GM23338 (cell line): ENCODE measurements around the gene MTHFD1L.

Experiments
- CREB1 ChIP-seq: fragments of 250-450 bp; sonication (Bioruptor Pico); IDR thresholded peaks from 2 replicates; pipeline ENCODE4 v1.5.0; 2020; ENCODE audit warnings: low read depth, mild to moderate bottlenecking, moderate library complexity
- EZH2 ChIP-seq: fragments of 200-600 bp; sonication (generic); IDR thresholded peaks from one replicate; pipeline ENCODE4 v1.8.0; 2017; ENCODE audit warnings: antibody characterized with exemption, mild to moderate bottlenecking, low read depth; ENCODE audit not compliant: unreplicated experiment
- EZH2phosphoT487 ChIP-seq: fragments of 200-600 bp; sonication (generic); IDR thresholded peaks from one replicate; pipeline ENCODE4 v1.8.1; 2018; ENCODE audit warnings: antibody characterized with exemption; ENCODE audit not compliant: unreplicated experiment
- JUNB ChIP-seq: IDR thresholded peaks from one replicate; pipeline ENCODE4 v1.6.1; 2016; ENCODE audit warnings: antibody characterized with exemption; ENCODE audit not compliant: unreplicated experiment
- POLR2AphosphoS5 ChIP-seq: IDR thresholded peaks from 2 replicates; pipeline ENCODE4 v1.6.1; 2016; ENCODE audit warnings: antibody characterized with exemption, low read depth
- TF ChIP-seq, protein P1 (sequence below), 2 experiments: fragments of 200-600 bp in 1 of 2; sonication (generic) in 1 of 2; conservative IDR thresholded peaks; 2 replicates each; pipeline versions ENCODE4 v1.5.1 to v1.6.1; 2016 to 2017; ENCODE audit warnings: antibody characterized with exemption in 2 of 2, low read depth in 2 of 2, mild to moderate bottlenecking in 2 of 2, moderate library complexity in 1 of 2
- TF ChIP-seq, protein P2 (sequence below): IDR thresholded peaks from one replicate; pipeline ENCODE4 v1.6.1; 2018; ENCODE audit warnings: antibody characterized with exemption; ENCODE audit not compliant: unreplicated experiment
- TF ChIP-seq, protein P3 (sequence below): fragments of 250-450 bp; sonication (Bioruptor Pico); IDR thresholded peaks from 2 replicates; pipeline ENCODE4 v1.5.0; 2020; ENCODE audit warnings: mild to moderate bottlenecking, moderate library complexity

DNA sequence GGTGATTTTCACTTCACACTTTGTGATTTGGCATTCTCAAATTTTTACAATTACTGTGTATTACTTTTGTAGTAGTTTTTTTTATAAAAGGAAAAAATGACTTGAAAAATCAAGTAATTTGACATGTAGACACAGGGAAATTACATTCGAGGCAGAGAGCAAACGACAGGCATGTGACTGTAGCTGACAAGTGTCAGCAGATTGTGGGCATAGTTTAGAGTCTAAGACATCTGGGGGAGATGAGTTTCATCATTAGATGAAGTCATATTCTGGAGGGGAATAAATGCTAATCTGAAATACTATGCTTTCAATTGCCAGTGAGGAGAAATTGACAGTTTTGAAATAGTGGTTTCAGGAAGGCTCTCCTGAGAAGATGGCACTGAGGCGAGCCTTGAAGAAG lies 126.0 kb downstream of the MTHFD1L start:
- no peak for TF ChIP-seq EZH2
- no peak for TF ChIP-seq EZH2phosphoT487
- TF ChIP-seq, protein P1, sequence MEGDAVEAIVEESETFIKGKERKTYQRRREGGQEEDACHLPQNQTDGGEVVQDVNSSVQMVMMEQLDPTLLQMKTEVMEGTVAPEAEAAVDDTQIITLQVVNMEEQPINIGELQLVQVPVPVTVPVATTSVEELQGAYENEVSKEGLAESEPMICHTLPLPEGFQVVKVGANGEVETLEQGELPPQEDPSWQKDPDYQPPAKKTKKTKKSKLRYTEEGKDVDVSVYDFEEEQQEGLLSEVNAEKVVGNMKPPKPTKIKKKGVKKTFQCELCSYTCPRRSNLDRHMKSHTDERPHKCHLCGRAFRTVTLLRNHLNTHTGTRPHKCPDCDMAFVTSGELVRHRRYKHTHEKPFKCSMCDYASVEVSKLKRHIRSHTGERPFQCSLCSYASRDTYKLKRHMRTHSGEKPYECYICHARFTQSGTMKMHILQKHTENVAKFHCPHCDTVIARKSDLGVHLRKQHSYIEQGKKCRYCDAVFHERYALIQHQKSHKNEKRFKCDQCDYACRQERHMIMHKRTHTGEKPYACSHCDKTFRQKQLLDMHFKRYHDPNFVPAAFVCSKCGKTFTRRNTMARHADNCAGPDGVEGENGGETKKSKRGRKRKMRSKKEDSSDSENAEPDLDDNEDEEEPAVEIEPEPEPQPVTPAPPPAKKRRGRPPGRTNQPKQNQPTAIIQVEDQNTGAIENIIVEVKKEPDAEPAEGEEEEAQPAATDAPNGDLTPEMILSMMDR (conservative IDR thresholded peaks at IDR 0.05; ENCODE audit: low read depth in 2 of 2), result no peak
- TF ChIP-seq POLR2AphosphoS5, result no peak
- TF ChIP-seq, protein P2, sequence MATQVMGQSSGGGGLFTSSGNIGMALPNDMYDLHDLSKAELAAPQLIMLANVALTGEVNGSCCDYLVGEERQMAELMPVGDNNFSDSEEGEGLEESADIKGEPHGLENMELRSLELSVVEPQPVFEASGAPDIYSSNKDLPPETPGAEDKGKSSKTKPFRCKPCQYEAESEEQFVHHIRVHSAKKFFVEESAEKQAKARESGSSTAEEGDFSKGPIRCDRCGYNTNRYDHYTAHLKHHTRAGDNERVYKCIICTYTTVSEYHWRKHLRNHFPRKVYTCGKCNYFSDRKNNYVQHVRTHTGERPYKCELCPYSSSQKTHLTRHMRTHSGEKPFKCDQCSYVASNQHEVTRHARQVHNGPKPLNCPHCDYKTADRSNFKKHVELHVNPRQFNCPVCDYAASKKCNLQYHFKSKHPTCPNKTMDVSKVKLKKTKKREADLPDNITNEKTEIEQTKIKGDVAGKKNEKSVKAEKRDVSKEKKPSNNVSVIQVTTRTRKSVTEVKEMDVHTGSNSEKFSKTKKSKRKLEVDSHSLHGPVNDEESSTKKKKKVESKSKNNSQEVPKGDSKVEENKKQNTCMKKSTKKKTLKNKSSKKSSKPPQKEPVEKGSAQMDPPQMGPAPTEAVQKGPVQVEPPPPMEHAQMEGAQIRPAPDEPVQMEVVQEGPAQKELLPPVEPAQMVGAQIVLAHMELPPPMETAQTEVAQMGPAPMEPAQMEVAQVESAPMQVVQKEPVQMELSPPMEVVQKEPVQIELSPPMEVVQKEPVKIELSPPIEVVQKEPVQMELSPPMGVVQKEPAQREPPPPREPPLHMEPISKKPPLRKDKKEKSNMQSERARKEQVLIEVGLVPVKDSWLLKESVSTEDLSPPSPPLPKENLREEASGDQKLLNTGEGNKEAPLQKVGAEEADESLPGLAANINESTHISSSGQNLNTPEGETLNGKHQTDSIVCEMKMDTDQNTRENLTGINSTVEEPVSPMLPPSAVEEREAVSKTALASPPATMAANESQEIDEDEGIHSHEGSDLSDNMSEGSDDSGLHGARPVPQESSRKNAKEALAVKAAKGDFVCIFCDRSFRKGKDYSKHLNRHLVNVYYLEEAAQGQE, result no peak
- TF ChIP-seq CREB1 (CRISPR knock-in tag), result no peak
- TF ChIP-seq, protein P3, sequence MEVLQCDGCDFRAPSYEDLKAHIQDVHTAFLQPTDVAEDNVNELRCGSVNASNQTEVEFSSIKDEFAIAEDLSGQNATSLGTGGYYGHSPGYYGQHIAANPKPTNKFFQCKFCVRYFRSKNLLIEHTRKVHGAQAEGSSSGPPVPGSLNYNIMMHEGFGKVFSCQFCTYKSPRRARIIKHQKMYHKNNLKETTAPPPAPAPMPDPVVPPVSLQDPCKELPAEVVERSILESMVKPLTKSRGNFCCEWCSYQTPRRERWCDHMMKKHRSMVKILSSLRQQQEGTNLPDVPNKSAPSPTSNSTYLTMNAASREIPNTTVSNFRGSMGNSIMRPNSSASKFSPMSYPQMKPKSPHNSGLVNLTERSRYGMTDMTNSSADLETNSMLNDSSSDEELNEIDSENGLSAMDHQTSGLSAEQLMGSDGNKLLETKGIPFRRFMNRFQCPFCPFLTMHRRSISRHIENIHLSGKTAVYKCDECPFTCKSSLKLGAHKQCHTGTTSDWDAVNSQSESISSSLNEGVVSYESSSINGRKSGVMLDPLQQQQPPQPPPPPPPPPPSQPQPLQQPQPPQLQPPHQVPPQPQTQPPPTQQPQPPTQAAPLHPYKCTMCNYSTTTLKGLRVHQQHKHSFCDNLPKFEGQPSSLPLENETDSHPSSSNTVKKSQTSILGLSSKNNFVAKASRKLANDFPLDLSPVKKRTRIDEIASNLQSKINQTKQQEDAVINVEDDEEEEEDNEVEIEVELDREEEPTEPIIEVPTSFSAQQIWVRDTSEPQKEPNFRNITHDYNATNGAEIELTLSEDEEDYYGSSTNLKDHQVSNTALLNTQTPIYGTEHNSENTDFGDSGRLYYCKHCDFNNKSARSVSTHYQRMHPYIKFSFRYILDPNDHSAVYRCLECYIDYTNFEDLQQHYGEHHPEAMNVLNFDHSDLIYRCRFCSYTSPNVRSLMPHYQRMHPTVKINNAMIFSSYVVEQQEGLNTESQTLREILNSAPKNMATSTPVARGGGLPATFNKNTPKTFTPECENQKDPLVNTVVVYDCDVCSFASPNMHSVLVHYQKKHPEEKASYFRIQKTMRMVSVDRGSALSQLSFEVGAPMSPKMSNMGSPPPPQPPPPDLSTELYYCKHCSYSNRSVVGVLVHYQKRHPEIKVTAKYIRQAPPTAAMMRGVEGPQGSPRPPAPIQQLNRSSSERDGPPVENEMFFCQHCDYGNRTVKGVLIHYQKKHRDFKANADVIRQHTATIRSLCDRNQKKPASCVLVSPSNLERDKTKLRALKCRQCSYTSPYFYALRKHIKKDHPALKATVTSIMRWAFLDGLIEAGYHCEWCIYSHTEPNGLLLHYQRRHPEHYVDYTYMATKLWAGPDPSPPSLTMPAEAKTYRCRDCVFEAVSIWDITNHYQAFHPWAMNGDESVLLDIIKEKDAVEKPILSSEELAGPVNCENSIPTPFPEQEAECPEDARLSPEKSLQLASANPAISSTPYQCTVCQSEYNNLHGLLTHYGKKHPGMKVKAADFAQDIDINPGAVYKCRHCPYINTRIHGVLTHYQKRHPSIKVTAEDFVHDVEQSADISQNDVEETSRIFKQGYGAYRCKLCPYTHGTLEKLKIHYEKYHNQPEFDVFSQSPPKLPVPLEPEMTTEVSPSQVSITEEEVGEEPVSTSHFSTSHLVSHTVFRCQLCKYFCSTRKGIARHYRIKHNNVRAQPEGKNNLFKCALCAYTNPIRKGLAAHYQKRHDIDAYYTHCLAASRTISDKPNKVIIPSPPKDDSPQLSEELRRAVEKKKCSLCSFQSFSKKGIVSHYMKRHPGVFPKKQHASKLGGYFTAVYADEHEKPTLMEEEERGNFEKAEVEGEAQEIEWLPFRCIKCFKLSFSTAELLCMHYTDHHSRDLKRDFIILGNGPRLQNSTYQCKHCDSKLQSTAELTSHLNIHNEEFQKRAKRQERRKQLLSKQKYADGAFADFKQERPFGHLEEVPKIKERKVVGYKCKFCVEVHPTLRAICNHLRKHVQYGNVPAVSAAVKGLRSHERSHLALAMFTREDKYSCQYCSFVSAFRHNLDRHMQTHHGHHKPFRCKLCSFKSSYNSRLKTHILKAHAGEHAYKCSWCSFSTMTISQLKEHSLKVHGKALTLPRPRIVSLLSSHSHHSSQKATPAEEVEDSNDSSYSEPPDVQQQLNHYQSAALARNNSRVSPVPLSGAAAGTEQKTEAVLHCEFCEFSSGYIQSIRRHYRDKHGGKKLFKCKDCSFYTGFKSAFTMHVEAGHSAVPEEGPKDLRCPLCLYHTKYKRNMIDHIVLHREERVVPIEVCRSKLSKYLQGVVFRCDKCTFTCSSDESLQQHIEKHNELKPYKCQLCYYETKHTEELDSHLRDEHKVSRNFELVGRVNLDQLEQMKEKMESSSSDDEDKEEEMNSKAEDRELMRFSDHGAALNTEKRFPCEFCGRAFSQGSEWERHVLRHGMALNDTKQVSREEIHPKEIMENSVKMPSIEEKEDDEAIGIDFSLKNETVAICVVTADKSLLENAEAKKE (CRISPR knock-in tag), result no peak
- TF ChIP-seq JUNB, result no peak
